IMR-90 (cell line): ENCODE measurements around the gene NBPF11. TPM values are rescaled to one million over a fixed set of nuclear protein-coding genes. Genes with fewer than 3 reads are reported as not detected.
"Not testable (repeated sequence)": the region's sequence is repeated elsewhere in the genome, so short reads cannot be mapped to it uniquely, and the experiment has no call there.

Experiments used
- ATAC-seq: fragments of 200-7000 bp; cut with Tn5 transposase; 2 replicates; pipeline ENCODE4 v1.9.1; 2020; ENCODE audit warnings: low read depth, mild to moderate bottlenecking, moderate library complexity
- BruUV-seq: library from RNA; stranded (reverse); fragments of 400-500 nt; replicated peaks from 2 replicates; lab custom pipeline; 2021; lab: Mats Ljungman, UMichigan
- CTCF ChIA-PET: fragments of 300-600 bp; formaldehyde crosslinking; extraction: SDS; loops from one replicate; lab custom pipeline; 2021; ENCODE audit warnings: antibody characterized with exemption; lab: Yijun Ruan, JAX
- POLR2A ChIA-PET: fragments of 300-600 bp; sonication (Branson Sonifier 250); formaldehyde crosslinking; loops from one replicate; lab custom pipeline; 2022; ENCODE audit warnings: antibody characterized with exemption; ENCODE audit not compliant: unreplicated experiment; lab: Charles Lee
- DNase-seq: peaks from one replicate; pipeline ENCODE4 v3.0.0; 2013
- H2AFZ ChIP-seq: replicated peaks from 2 replicates; pipeline ENCODE3; 2013; ENCODE audit warnings: low read length, mild to moderate bottlenecking; ENCODE audit not compliant: poor library complexity
- H2AK5ac ChIP-seq: 2 replicates; pipeline ENCODE4 v1.6.1; 2013; ENCODE audit warnings: low read depth, low read length, inconsistent platforms
- H2AK9ac ChIP-seq: replicated peaks from 2 replicates; pipeline ENCODE3; 2013; ENCODE audit warnings: mild to moderate bottlenecking, low read depth, low read length, moderate library complexity; ENCODE audit not compliant: poor library complexity
- H2BK120ac ChIP-seq: 2 replicates; pipeline ENCODE4 v1.6.1; 2013; ENCODE audit warnings: low read depth, low read length, inconsistent platforms
- H2BK15ac ChIP-seq: 3 replicates; pipeline ENCODE4 v1.6.1; 2013; ENCODE audit warnings: low read depth, low read length, inconsistent platforms
- H2BK20ac ChIP-seq: 2 replicates; pipeline ENCODE4 v1.6.1; 2013; ENCODE audit warnings: low read depth, mild to moderate bottlenecking, inconsistent platforms, low read length, moderate library complexity
- H2BK5ac ChIP-seq: 2 replicates; pipeline ENCODE4 v1.6.1; 2013; ENCODE audit warnings: mild to moderate bottlenecking, low read depth, low read length, inconsistent platforms; ENCODE audit not compliant: poor library complexity, severe bottlenecking
- H3K14ac ChIP-seq: replicated peaks from 2 replicates; pipeline ENCODE4 v1.6.1; 2013; ENCODE audit warnings: low read depth, low read length, inconsistent platforms
- H3K18ac ChIP-seq: 2 replicates; pipeline ENCODE4 v1.6.1; 2013; ENCODE audit warnings: low read depth, low read length, control low read depth
- H3K23ac ChIP-seq: 2 replicates; pipeline ENCODE4 v1.6.1; 2013; ENCODE audit warnings: low read depth, low read length, inconsistent platforms
- H3K27ac ChIP-seq: 2 replicates; pipeline ENCODE4 v1.5.1; 2013; ENCODE audit warnings: mild to moderate bottlenecking, control low read depth, low read length; ENCODE audit not compliant: insufficient read depth
- H3K27me3 ChIP-seq: 2 replicates; pipeline ENCODE4 v1.6.1; 2013; ENCODE audit warnings: low read length; ENCODE audit not compliant: control insufficient read depth, insufficient read depth
- H3K36me3 ChIP-seq: 2 replicates; pipeline ENCODE4 v1.6.1; 2013; ENCODE audit warnings: low read length, mixed read lengths; ENCODE audit not compliant: control insufficient read depth, insufficient read depth
- H3K4ac ChIP-seq: 2 replicates; pipeline ENCODE4 v1.6.1; 2013; ENCODE audit warnings: low read depth, low read length, inconsistent platforms
- H3K4me1 ChIP-seq: 2 replicates; pipeline ENCODE4 v1.6.1; 2013; ENCODE audit warnings: low read length, mixed read lengths; ENCODE audit not compliant: control insufficient read depth, insufficient read depth
- H3K4me2 ChIP-seq: 2 replicates; pipeline ENCODE4 v1.6.1; 2013; ENCODE audit warnings: low read depth, mild to moderate bottlenecking, control low read depth, low read length, moderate library complexity
- H3K4me3 ChIP-seq: 2 replicates; pipeline ENCODE4 v1.5.1; 2013; ENCODE audit warnings: low read depth, mild to moderate bottlenecking, control low read depth, low read length, moderate library complexity; ENCODE audit not compliant: insufficient read depth
- H3K56ac ChIP-seq: 2 replicates; pipeline ENCODE4 v1.6.1; 2013; ENCODE audit warnings: low read length, inconsistent platforms; ENCODE audit not compliant: insufficient read depth; ENCODE audit errors: extremely low read depth
- H3K79me1 ChIP-seq, 2 experiments: 2 replicates each; pipeline ENCODE4 v1.6.1; 2013; ENCODE audit warnings: low read length in 2 of 2, inconsistent platforms in 1 of 2, low read depth in 1 of 2
- H3K9ac ChIP-seq: 2 replicates; pipeline ENCODE4 v1.6.1; 2013; ENCODE audit warnings: low read depth, low read length, control low read depth
- H3K9me1 ChIP-seq: 2 replicates; pipeline ENCODE4 v1.6.1; 2013; ENCODE audit warnings: low read length, inconsistent platforms; ENCODE audit not compliant: insufficient read depth
- H3K9me3 ChIP-seq: 2 replicates; pipeline ENCODE4 v1.6.1; 2013; ENCODE audit warnings: low read length; ENCODE audit not compliant: control insufficient read depth, insufficient read depth
- H4K20me1 ChIP-seq: 2 replicates; pipeline ENCODE4 v1.6.1; 2013; ENCODE audit warnings: low read length, inconsistent platforms; ENCODE audit not compliant: insufficient read depth
- H4K5ac ChIP-seq: 2 replicates; pipeline ENCODE4 v1.6.1; 2013; ENCODE audit warnings: mild to moderate bottlenecking, low read depth, low read length, control low read depth
- H4K8ac ChIP-seq, 2 experiments: 2 replicates each; pipeline ENCODE4 v1.6.1; 2013; ENCODE audit warnings: low read depth in 2 of 2, low read length in 2 of 2, control low read depth in 1 of 2, inconsistent platforms in 1 of 2
- H4K91ac ChIP-seq: 2 replicates; pipeline ENCODE4 v1.6.1; 2013; ENCODE audit warnings: low read depth, low read length, inconsistent platforms; ENCODE audit not compliant: insufficient read depth
- WGBS, 2 experiments: methylation state at CpG; one replicate each; pipeline versions ENCODE4 v1.1.5 to v1.1.7; 2013; ENCODE audit warnings: missing lambda C conversion rate in 2 of 2; ENCODE audit not compliant: insufficient read length in 1 of 2; ENCODE audit errors: extremely low coverage in 2 of 2; 5-methylcytosine and 5-hydroxymethylcytosine counted together
- dilution Hi-C: fragments of 300-500 bp; cut with HindIII; formaldehyde crosslinking; loops from one replicate; pipeline ENCODE4 v1.14.3; 2018; ENCODE audit warnings: low sequenced_read_pairs; ENCODE audit not compliant: unreplicated experiment
- in situ Hi-C: fragments of 300-500 bp; cut with MboI; formaldehyde crosslinking; loops from 3 replicates; pipeline ENCODE4 v1.14.3; 2019; ENCODE audit warnings: low sequenced_read_pairs, inconsistent platforms, mixed read lengths
- intact Hi-C: fragments of 100-400 bp; cut with micrococcal nuclease; formaldehyde crosslinking; loops from 2 replicates; pipeline ENCODE4 v1.10.0; 2022
- polyA plus RNA-seq, 3 experiments: library from polyadenylated mRNA; depleted of rRNA; stranded (reverse); fragments of >200 nt; gene quantifications; 2 replicates each; pipeline ENCODE4 v1.2.3, GENCODE V29; 2012; ENCODE audit warnings: low replicate concordance in 1 of 3
- total RNA-seq: library from RNA; depleted of rRNA; stranded (reverse); fragments of >200 nt; gene quantifications from 2 replicates; pipeline ENCODE4 v1.2.3, GENCODE V29; 2012

The NBPF11 gene
- total and polyA plus RNA-seq, 2 of the 4 experiments (the other 2 are of a cell fraction) = 2.7 to 6.5 TPM

DNA sequence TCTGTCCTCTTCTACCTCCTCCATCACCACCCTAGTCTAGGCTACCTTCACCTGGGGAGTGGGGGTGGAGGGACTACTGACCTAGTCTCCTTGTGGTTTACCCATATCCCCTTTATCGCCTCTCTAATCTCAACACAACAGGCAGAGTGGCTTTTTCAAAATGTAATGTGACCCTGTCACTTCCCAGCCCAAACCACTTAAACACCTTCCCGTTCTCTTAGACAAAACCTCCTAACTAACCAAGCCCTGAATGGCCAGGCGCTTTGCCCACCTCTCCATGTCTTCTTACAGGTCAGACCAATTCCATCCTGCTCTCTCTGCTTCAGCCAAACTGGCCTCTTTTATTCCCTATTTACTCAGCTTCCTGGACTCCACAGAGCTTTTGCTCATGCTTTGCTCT is 714 bp upstream of the NBPF11 start:
- H3K23ac ChIP-seq, H3K27ac ChIP-seq, H3K27me3 ChIP-seq, H3K14ac ChIP-seq, DNase-seq, BruUV-seq, H3K56ac ChIP-seq, H3K36me3 ChIP-seq, CTCF ChIA-PET, H2BK120ac ChIP-seq, H2AFZ ChIP-seq, intact Hi-C loops, H3K4me3 ChIP-seq, H3K9ac ChIP-seq, H3K4me2 ChIP-seq, H3K4ac ChIP-seq, in situ Hi-C loops, H4K20me1 ChIP-seq, H3K9me3 ChIP-seq, H3K18ac ChIP-seq, H4K91ac ChIP-seq, H3K79me1 ChIP-seq, POLR2A ChIA-PET, H3K9me1 ChIP-seq, H2AK5ac ChIP-seq, ATAC-seq, dilution Hi-C loops, H2AK9ac ChIP-seq, H2BK5ac ChIP-seq, H2BK15ac ChIP-seq, H4K8ac ChIP-seq, H2BK20ac ChIP-seq, H3K4me1 ChIP-seq: not testable (repeated sequence)
- peak overlapping the region; percentile 90 for H4K5ac ChIP-seq
- no CpG with 5 or more reads among the region's 3 CpGs for WGBS, 2 experiments

DNA sequence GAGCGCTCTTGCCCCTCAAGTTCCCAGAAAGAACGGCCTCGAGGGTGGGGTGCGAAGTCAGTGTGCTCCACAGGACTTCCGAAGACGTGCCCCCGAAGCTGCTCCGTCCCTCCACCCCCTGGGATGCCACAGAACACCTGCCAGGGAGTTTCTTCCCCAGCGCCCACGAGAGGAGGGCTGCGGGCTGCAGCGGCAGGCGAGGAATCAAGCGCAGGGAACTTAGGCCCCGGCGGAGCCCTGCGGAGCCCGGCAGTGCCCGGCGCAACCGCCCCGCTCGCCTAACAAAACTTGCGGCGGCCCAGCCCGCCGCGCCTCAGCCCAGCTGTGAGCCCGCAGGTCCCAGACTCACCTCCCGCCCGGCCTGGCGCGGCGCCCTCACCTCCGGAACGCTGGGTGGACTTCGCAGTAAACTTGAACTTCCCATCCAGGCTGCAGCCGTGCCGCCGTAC is 686 bp downstream of the NBPF11 start:
- H3K56ac ChIP-seq, DNase-seq, H3K79me1 ChIP-seq, H4K20me1 ChIP-seq, H3K4me1 ChIP-seq, H3K9me1 ChIP-seq, H2BK120ac ChIP-seq, H2AK9ac ChIP-seq, H2BK5ac ChIP-seq, H3K23ac ChIP-seq, CTCF ChIA-PET, H4K8ac ChIP-seq, H3K4ac ChIP-seq, H3K14ac ChIP-seq, H3K18ac ChIP-seq, H2BK20ac ChIP-seq, H3K9me3 ChIP-seq, H2AFZ ChIP-seq, dilution Hi-C loops, intact Hi-C loops, in situ Hi-C loops, H3K27me3 ChIP-seq, H4K91ac ChIP-seq, H2AK5ac ChIP-seq, H4K5ac ChIP-seq, H2BK15ac ChIP-seq, H3K36me3 ChIP-seq, BruUV-seq: not testable (repeated sequence)
- POLR2A ChIA-PET = interaction anchor here (0.6 kb wide), 1 partner anchor 127 kb away, joined by 3 read pairs; no protein-coding TSS in a partner anchor
- H3K4me3 ChIP-seq = peak overlapping the region; percentile 88
- 4% methylated on average over 5 of the region's 40 CpGs; no CpG with 5 or more reads in 1 of the 2 experiments for WGBS, 2 experiments
- ATAC-seq = peak; percentile 58
- peak overlapping the region; percentile 64 for H3K9ac ChIP-seq
- H3K4me2 ChIP-seq = peak overlapping the region; percentile 65
- H3K27ac ChIP-seq = peak overlapping the region; percentile 24; the same call in 1 of the 2 replicates
